Lower lobe of right lung (tissue), 2 donors: ENCODE results near the gene PDE4D. TPM values are rescaled to one million over a fixed set of nuclear protein-coding genes. Genes with fewer than 3 reads are reported as not detected.
A peak's percentile ranks its signal among the peaks of the same experiment; 100 is the strongest.

Experiments
- ATAC-seq, 2 donors: fragments of 200-7000 bp; cut with Tn5 transposase; one replicate each; pipeline ENCODE4 v1.9.1; 2020 to 2022; ENCODE audit warnings: mild to moderate bottlenecking in 2 of 2, moderate library complexity in 2 of 2
- DNase-seq: peaks from one replicate; pipeline ENCODE4 v3.0.0-alpha.2; 2020
- H3K27ac ChIP-seq: fragments of 200-600 bp; one replicate; pipeline ENCODE4 v1.8.0; 2022
- H3K27me3 ChIP-seq: fragments of 200-600 bp; one replicate; pipeline ENCODE4 v1.8.0; 2022; ENCODE audit warnings: low read depth
- H3K36me3 ChIP-seq: fragments of 200-600 bp; one replicate; pipeline ENCODE4 v1.8.0; 2022; ENCODE audit warnings: mild to moderate bottlenecking
- H3K4me1 ChIP-seq: fragments of 200-600 bp; one replicate; pipeline ENCODE4 v1.8.0; 2022
- H3K4me3 ChIP-seq: fragments of 200-600 bp; one replicate; pipeline ENCODE4 v1.8.0; 2022; ENCODE audit warnings: mild to moderate bottlenecking
- H3K9me3 ChIP-seq: fragments of 200-600 bp; one replicate; pipeline ENCODE4 v1.8.0; 2022
- CTCF ChIP-seq: fragments of 200-600 bp; IDR thresholded peaks from one replicate; pipeline ENCODE4 v1.8.0; 2022; ENCODE audit warnings: antibody characterized with exemption, mild to moderate bottlenecking
- intact Hi-C: fragments of 100-400 bp; cut with DNase I; formaldehyde crosslinking; loops from one replicate; pipeline ENCODE4 v1.11.0; 2022
- total RNA-seq: library from RNA; stranded (reverse); fragmentation: NEBNext Ultra II Directional; extraction: Animal tissue kit (Norgen Biotek cat#: 25700); gene quantifications from one replicate; pipeline ENCODE4 v1.2.1, GENCODE V29; 2021
- donor health status: DM: no; HTN: yes; CAD: no; lungs with severe emphysema.

Gene PDE4D
- total RNA-seq, 1 donor from 2014 or later, result 71.3 TPM

- DNase-seq (no peak), ATAC-seq (no peak)
- TF ChIP-seq CTCF, result no peak
- H3K36me3 ChIP-seq, result no peaks in the 10 kb centered on the region
- H3K4me3 ChIP-seq, result no peak overlapping the region
- no peaks in the 10 kb centered on the region for H3K27me3 ChIP-seq
- H3K27ac ChIP-seq, result no peak overlapping the region
- peaks cover 11% of the 10 kb centered on the region for H3K4me1 ChIP-seq
- no peaks in the 10 kb centered on the region for H3K9me3 ChIP-seq
- intact Hi-C loops, result no loop called here
Observed at GRCh38 chr5:59558501-59558900, 335.0 kb downstream of the PDE4D start.

- no peak for DNase-seq
- no peak for TF ChIP-seq CTCF
- peaks cover 1% of the 10 kb centered on the region for H3K4me1 ChIP-seq
- no peaks in the 10 kb centered on the region for H3K36me3 ChIP-seq
- H3K27ac ChIP-seq, result no peak overlapping the region
- no peak for ATAC-seq
- H3K4me3 ChIP-seq, result no peak overlapping the region
- H3K27me3 ChIP-seq, result no peaks in the 10 kb centered on the region
- intact Hi-C loops, result no loop called here
- no peaks in the 10 kb centered on the region for H3K9me3 ChIP-seq
Observed at GRCh38 chr5:59557572-59557971, 336.0 kb downstream of the PDE4D start.

- Histone ChIP-seq H3K27ac (no peak overlapping the region), H3K4me3 (no peak overlapping the region), H3K4me1 (no peaks in the 10 kb centered on the region), H3K36me3 (no peaks in the 10 kb centered on the region), H3K9me3 (no peaks in the 10 kb centered on the region), H3K27me3 (no peaks in the 10 kb centered on the region)
- ATAC-seq (no peak), DNase-seq (no peak)
- TF ChIP-seq CTCF, result no peak
- intact Hi-C loops, result no loop called here
Observed at GRCh38 chr5:59555596-59555995, 337.9 kb downstream of the PDE4D start.

GRCh38 chr5:59554501-59554900, 339.0 kb downstream of the PDE4D start:
- Histone ChIP-seq H3K4me1 (no peaks in the 10 kb centered on the region), H3K4me3 (no peak overlapping the region), H3K27me3 (no peaks in the 10 kb centered on the region), H3K27ac (no peak overlapping the region), H3K9me3 (no peaks in the 10 kb centered on the region), H3K36me3 (no peaks in the 10 kb centered on the region)
- intact Hi-C loops, result no loop called here
- no peak for DNase-seq
- TF ChIP-seq CTCF, result no peak
- no peak for ATAC-seq

GRCh38 chr5:59553992-59554391, 339.5 kb downstream of the PDE4D start:
- Histone ChIP-seq H3K27ac (no peak overlapping the region), H3K36me3 (no peaks in the 10 kb centered on the region), H3K4me1 (no peaks in the 10 kb centered on the region), H3K27me3 (no peaks in the 10 kb centered on the region), H3K9me3 (no peaks in the 10 kb centered on the region), H3K4me3 (no peak overlapping the region)
- TF ChIP-seq CTCF, result no peak
- DNase-seq (no peak), ATAC-seq (no peak)
- intact Hi-C loops, result no loop called here

- peak overlapping the region; percentile 56 for H3K27ac ChIP-seq
- no peak for TF ChIP-seq CTCF
- intact Hi-C loops, result no loop called here
- H3K36me3 ChIP-seq, result no peaks in the 10 kb centered on the region
- H3K9me3 ChIP-seq, result no peaks in the 10 kb centered on the region
- ATAC-seq (peak; percentile 90 to 95), DNase-seq (no peak)
- no peaks in the 10 kb centered on the region for H3K27me3 ChIP-seq
- H3K4me3 ChIP-seq, result no peak overlapping the region
- H3K4me1 ChIP-seq, result no peaks in the 10 kb centered on the region
Observed at GRCh38 chr5:59548807-59549357, 344.6 kb downstream of the PDE4D start.
